Stimulated activated naive CD8-positive, alpha-beta T cell treated with anti-CD3 and anti-CD28 coated beads, Interleukin-15, amount 100 ng/mL, for 72 hours (primary cell): ENCODE data around the gene ZNF557.

Experiments used
- ATAC-seq: fragments of 150-1000 bp; cut with Tn5 transposase; 2 replicates; pipeline ENCODE4 v1.10.0; 2021; ENCODE audit warnings: mild to moderate bottlenecking, moderate library complexity
- DNase-seq, 2 donors: peaks; one replicate each; pipeline ENCODE4 v3.0.0; 2021 to 2022
- H3K27ac Mint-ChIP-seq, 2 donors: one replicate each; pipeline ENCODE4 v1.8.0; 2022; ENCODE audit warnings: mild to moderate bottlenecking in 2 of 2, mixed read lengths in 2 of 2, moderate library complexity in 2 of 2
- H3K27me3 Mint-ChIP-seq: one replicate; pipeline ENCODE4 v1.8.0; 2022; ENCODE audit warnings: mixed read lengths
- H3K4me1 Mint-ChIP-seq: one replicate; pipeline ENCODE4 v1.8.0; 2022; ENCODE audit warnings: mild to moderate bottlenecking, mixed read lengths
- H3K4me3 Mint-ChIP-seq, 2 donors: one replicate each; pipeline ENCODE4 v1.8.0; 2022; ENCODE audit warnings: mild to moderate bottlenecking in 2 of 2, mixed read lengths in 2 of 2, moderate library complexity in 1 of 2
- H3K9me3 Mint-ChIP-seq, 2 donors: one replicate each; pipeline ENCODE4 v1.8.0; 2022; ENCODE audit warnings: mixed read lengths in 2 of 2

Gene ZNF557

GRCh38 chr19:7132054-7132453 is 62.6 kb downstream of the ZNF557 start:
- H3K4me1 Mint-ChIP-seq = no peaks in the 10 kb centered on the region
- DNase-seq (no peak), ATAC-seq (no peak)
- H3K27me3 Mint-ChIP-seq = no peaks in the 10 kb centered on the region
- no peak overlapping the region for H3K4me3 Mint-ChIP-seq
- H3K9me3 Mint-ChIP-seq = no peaks in the 10 kb centered on the region
- H3K27ac Mint-ChIP-seq = no peak overlapping the region

- H3K4me3 Mint-ChIP-seq = no peak overlapping the region
- ATAC-seq (no peak), DNase-seq (no peak)
- H3K27me3 Mint-ChIP-seq = no peaks in the 10 kb centered on the region
- no peaks in the 10 kb centered on the region for H3K4me1 Mint-ChIP-seq
- H3K9me3 Mint-ChIP-seq = peaks cover 0 to 7% of the 10 kb centered on the region in 2 donors
- H3K27ac Mint-ChIP-seq = peak overlapping the region in 1 of 2 donors; percentile 19
Observed at GRCh38 chr19:7137120-7137519, 67.6 kb downstream of the ZNF557 start.
